Hypothalamus (tissue), 51 donors: Measurements from ENCODE around the gene LLGL1.

Experiments used
- DNase-seq, 51 donors: peaks; one replicate each; lab custom pipeline; 2025; lab: John Stamatoyannopoulos, UW

LLGL1 gene

GRCh38 chr17:18228176-18228682, 2.8 kb downstream of the LLGL1 start:
- DNase-seq, result peak in 2 of 51 donors; percentile 15 to 25

GRCh38 chr17:18229254-18229653, 3.8 kb downstream of the LLGL1 start:
- no peak for DNase-seq

GRCh38 chr17:18229771-18230170, 4.3 kb downstream of the LLGL1 start:
- no peak for DNase-seq

- peak in 46 of 51 donors; percentile 11 to 93 (median 74) for DNase-seq
Observed at GRCh38 chr17:18230288-18231141, 5.1 kb downstream of the LLGL1 start.

- peak in 25 of 51 donors; percentile 16 to 66 (median 46) for DNase-seq
Observed at GRCh38 chr17:18231164-18231563, 5.7 kb downstream of the LLGL1 start.

GRCh38 chr17:18233803-18234518, 8.5 kb downstream of the LLGL1 start:
- DNase-seq, result no peak

- DNase-seq, result no peak
Observed at GRCh38 chr17:18234853-18235380, 9.5 kb downstream of the LLGL1 start.

- DNase-seq, result peak in 1 of 51 donors; percentile 24
Observed at GRCh38 chr17:18235743-18236256, 10.4 kb downstream of the LLGL1 start.

GRCh38 chr17:18236494-18236893, 11.1 kb downstream of the LLGL1 start:
- no peak for DNase-seq

- DNase-seq, result no peak
Observed at GRCh38 chr17:18237461-18237860, 12.0 kb downstream of the LLGL1 start.

GRCh38 chr17:18238299-18238698, 12.9 kb downstream of the LLGL1 start:
- no peak for DNase-seq

- DNase-seq, result no peak
Observed at GRCh38 chr17:18240449-18240848, 15.0 kb downstream of the LLGL1 start.

GRCh38 chr17:18241229-18241871, 15.9 kb downstream of the LLGL1 start:
- DNase-seq, result no peak

GRCh38 chr17:18245038-18245776, 19.8 kb downstream of the LLGL1 start:
- no peak for DNase-seq

GRCh38 chr17:18246109-18246725, 20.8 kb downstream of the LLGL1 start:
- no peak for DNase-seq

- DNase-seq, result peak in 2 of 51 donors; percentile 32 to 52
Observed at GRCh38 chr17:18246880-18247612, 21.6 kb downstream of the LLGL1 start.

GRCh38 chr17:18247613-18248001, 22.2 kb downstream of the LLGL1 start:
- DNase-seq, result peak in 20 of 51 donors; percentile 21 to 62 (median 45)

- peak in 38 of 51 donors; percentile 8 to 87 (median 40) for DNase-seq
Observed at GRCh38 chr17:18248300-18248731, 22.9 kb downstream of the LLGL1 start.

GRCh38 chr17:18248811-18249210, 23.4 kb downstream of the LLGL1 start:
- no peak for DNase-seq
